Brain microvascular endothelial cell (primary cell): ENCODE results near the gene BRCC3.
"Not testable (repeated sequence)": the region's sequence is repeated elsewhere in the genome, so short reads cannot be mapped to it uniquely, and the experiment has no call there.

Experiments used
- DNase-seq: peaks from one replicate; pipeline ENCODE4 v3.0.0-alpha.2; 2020
- H3K27ac ChIP-seq: fragments of 250-450 bp; sonication (Bioruptor Pico); 2 replicates; pipeline ENCODE4 v1.5.1; 2020; ENCODE audit warnings: mild to moderate bottlenecking, moderate library complexity
- H3K27me3 ChIP-seq: fragments of 250-450 bp; sonication (Bioruptor Pico); replicated peaks from 2 replicates; pipeline ENCODE4 v1.5.1; 2020; ENCODE audit warnings: mild to moderate bottlenecking
- H3K36me3 ChIP-seq: fragments of 250-450 bp; sonication (Bioruptor Pico); replicated peaks from 2 replicates; pipeline ENCODE4 v1.5.1; 2020; ENCODE audit warnings: mild to moderate bottlenecking
- H3K4me3 ChIP-seq: 2 replicates; pipeline ENCODE4 v1.5.1; 2011; ENCODE audit warnings: low read depth, mild to moderate bottlenecking, control low read depth, low read length, moderate library complexity
- in situ Hi-C: cut with HindIII; loops from 2 replicates; pipeline ENCODE4 v1.10.0; 2017; ENCODE audit warnings: low sequenced_read_pairs, low pct_ligation_motif_present
- TF ChIP-seq, protein P1 (sequence below): IDR thresholded peaks from 2 replicates; pipeline ENCODE4 v1.5.1; 2011; ENCODE audit warnings: low read depth, mild to moderate bottlenecking, moderate library complexity, low read length, control low read depth, inconsistent platforms; ENCODE audit errors: missing control alignments

BRCC3 gene

DNA sequence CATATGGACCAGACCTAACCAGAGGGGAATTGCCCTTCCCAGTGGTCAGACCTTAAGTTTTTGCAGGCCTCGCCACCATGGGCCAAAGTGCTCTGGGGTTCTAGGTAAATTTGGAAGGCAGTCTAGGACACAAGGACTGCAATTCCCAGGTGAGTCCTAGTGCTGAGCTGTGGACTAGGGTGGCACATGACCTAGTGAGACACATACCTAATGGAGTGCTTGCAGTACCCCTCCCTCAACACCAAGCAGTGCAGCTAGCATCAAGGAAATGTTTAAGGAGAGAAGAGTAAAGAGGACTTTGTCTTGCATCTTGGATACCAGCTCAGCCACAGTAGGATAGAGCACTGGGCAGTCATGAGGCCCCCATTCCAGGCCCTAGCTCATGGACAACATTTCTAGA, 60.8 kb downstream of the BRCC3 start:
- Histone ChIP-seq H3K27me3 (no peaks in the 10 kb centered on the region), H3K36me3 (no peaks in the 10 kb centered on the region), H3K4me3 (no peak overlapping the region), H3K27ac (no peak overlapping the region)
- TF ChIP-seq, protein P1, sequence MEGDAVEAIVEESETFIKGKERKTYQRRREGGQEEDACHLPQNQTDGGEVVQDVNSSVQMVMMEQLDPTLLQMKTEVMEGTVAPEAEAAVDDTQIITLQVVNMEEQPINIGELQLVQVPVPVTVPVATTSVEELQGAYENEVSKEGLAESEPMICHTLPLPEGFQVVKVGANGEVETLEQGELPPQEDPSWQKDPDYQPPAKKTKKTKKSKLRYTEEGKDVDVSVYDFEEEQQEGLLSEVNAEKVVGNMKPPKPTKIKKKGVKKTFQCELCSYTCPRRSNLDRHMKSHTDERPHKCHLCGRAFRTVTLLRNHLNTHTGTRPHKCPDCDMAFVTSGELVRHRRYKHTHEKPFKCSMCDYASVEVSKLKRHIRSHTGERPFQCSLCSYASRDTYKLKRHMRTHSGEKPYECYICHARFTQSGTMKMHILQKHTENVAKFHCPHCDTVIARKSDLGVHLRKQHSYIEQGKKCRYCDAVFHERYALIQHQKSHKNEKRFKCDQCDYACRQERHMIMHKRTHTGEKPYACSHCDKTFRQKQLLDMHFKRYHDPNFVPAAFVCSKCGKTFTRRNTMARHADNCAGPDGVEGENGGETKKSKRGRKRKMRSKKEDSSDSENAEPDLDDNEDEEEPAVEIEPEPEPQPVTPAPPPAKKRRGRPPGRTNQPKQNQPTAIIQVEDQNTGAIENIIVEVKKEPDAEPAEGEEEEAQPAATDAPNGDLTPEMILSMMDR = no peak
- in situ Hi-C loops = no loop called here
- no peak for DNase-seq

DNA sequence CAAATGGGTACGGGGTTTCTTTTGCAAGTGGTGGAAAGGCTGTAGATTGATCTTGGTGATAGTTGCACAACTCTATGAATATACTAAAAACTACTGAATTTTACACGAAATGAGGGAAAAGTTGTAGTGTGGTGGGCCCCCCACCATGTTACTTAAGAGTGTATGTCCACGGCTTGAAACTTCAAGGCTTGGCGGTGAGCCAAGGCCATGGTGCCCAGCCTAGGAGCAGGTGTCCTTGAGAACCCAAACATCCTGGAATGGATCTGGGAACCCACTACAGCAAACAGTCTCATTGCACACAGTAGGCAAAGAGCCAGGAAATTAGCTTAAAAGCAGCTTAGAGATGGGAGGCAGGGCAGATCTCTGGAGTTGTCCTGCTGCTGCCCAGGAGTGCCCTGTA, 62.9 kb downstream of the BRCC3 start:
- in situ Hi-C loops = no loop called here
- no peaks in the 10 kb centered on the region for H3K27me3 ChIP-seq
- no peak overlapping the region for H3K4me3 ChIP-seq
- no peak for DNase-seq
- H3K36me3 ChIP-seq = no peaks in the 10 kb centered on the region
- TF ChIP-seq, protein P1 = no peak
- no peak overlapping the region for H3K27ac ChIP-seq

DNA sequence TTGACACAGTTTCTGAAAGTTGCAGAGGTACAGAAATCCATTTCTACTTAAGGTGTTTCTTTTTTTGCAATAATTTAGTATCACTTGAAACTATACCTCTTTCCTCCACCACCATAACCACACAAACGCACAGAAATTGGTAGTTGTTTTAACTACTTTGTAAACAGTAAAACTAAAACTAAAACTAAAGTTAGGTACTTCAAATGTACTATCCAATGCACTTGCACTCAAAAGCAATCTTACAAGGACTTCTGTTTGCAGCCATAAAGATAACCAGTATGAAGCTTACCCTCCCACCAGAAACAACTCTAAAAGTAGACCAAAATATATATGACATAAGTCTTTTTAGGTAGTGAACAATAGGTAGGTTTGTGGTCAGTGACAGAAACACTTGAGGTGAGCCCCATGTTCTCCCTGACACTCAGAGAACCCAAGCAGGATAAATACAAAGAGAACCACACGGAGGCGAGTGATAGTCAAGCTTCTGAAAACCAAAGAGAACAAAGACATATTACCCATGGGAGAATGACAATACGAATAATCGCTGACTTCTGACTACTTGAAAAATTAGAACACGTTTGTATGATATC, 72.7 kb downstream of the BRCC3 start:
- TF ChIP-seq, protein P1 = no peak
- H3K27ac ChIP-seq = no peak overlapping the region
- H3K36me3 ChIP-seq = no peaks in the 10 kb centered on the region
- no peak for DNase-seq
- in situ Hi-C loops = no loop called here
- H3K4me3 ChIP-seq = no peak overlapping the region
- no peaks in the 10 kb centered on the region for H3K27me3 ChIP-seq

DNA sequence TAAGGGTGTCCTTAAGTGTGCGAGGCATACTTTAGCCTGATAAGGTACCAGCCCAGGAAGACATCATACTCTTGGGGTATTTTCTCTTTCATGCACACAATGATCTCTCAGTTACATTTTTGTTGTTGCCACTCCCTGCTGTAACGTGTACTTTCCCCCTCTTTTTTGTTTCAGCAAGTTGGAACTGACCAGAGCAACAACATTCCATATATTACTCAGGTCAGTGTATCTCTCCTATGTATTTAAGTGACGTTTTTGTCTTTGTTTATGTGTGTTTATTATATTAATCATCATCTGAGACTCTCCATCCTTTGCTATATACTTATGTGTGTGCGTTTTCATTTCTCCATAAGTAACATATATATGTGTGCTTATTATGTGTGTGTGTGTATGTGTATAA, 73.6 kb downstream of the BRCC3 start:
- H3K4me3 ChIP-seq = no peak overlapping the region
- H3K27ac ChIP-seq = no peak overlapping the region
- in situ Hi-C loops = no loop called here
- DNase-seq = no peak
- TF ChIP-seq, protein P1 = no peak
- no peaks in the 10 kb centered on the region for H3K36me3 ChIP-seq
- no peaks in the 10 kb centered on the region for H3K27me3 ChIP-seq

DNA sequence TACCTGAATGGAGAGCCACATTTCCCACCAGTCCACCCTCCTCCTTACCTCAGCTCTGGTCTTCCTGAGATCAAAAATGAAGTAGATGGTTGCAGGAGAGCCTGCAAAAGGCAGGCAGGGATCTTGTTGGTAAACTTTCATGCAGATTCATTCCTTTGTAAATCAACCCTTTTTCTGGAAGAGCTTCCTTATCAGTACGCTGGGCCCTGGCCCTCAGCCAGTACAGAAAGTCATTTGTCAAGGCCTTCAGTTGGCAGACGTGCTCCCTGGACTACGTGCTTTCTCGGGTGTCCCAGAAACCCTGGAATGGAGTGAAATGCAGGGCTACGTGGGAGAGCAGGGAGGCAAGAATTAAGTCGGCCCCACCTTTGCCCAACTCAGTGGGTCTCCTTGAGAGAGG, 76.3 kb downstream of the BRCC3 start:
- H3K27me3 ChIP-seq, H3K36me3 ChIP-seq, H3K27ac ChIP-seq, in situ Hi-C loops, DNase-seq, H3K4me3 ChIP-seq: not testable (repeated sequence)

DNA sequence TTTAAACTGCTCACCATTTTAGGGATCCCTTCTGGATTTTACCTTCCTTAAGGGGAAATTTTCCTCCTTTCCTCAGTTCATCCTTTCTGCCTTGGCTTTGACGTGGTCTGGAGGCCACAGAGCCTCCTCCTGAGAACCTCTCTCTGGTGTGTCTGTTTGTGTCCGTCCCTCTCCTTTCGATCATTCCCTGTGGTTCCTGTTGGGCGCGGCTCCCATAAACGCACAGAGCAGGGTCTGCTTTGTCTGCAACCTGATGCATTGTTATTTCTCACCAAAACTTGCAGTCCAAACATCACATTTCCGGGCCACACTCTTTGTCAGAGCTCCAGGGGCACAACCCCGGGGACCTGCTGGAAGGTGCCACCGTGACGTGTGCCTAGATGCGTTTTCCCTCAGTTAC, 76.9 kb downstream of the BRCC3 start:
- H3K4me3 ChIP-seq, H3K27me3 ChIP-seq, in situ Hi-C loops, H3K36me3 ChIP-seq, H3K27ac ChIP-seq, DNase-seq: not testable (repeated sequence)
